Activated CD8-positive, alpha-beta T cell treated with anti-CD3 and anti-CD28 coated beads for 36 hours (primary cell): ENCODE results near the gene SP9. TPM values are rescaled to one million over a fixed set of nuclear protein-coding genes. Genes with fewer than 3 reads are reported as not detected.
"Not testable (repeated sequence)": the region's sequence is repeated elsewhere in the genome, so short reads cannot be mapped to it uniquely, and the experiment has no call there.

Source experiments
- ATAC-seq: fragments of 200-7000 bp; cut with Tn5 transposase; one replicate; pipeline ENCODE4 v1.10.0; 2021; ENCODE audit warnings: mild to moderate bottlenecking, moderate library complexity
- CTCF ChIA-PET: fragments of 350-600 bp; sonication (Branson Sonifier 250); formaldehyde crosslinking; loops from one replicate; lab custom pipeline; 2021; ENCODE audit warnings: antibody characterized with exemption; lab: Charles Lee
- POLR2A ChIA-PET: fragments of 350-600 bp; sonication (Branson Sonifier 250); formaldehyde crosslinking; loops from one replicate; lab custom pipeline; 2021; ENCODE audit warnings: antibody characterized with exemption; lab: Charles Lee
- DNase-seq: peaks from one replicate; pipeline ENCODE4 v3.0.0-alpha.2; 2020
- H3K27ac Mint-ChIP-seq: one replicate; pipeline ENCODE4 v1.8.0; 2021; ENCODE audit warnings: mild to moderate bottlenecking, mixed read lengths
- H3K27me3 Mint-ChIP-seq: one replicate; pipeline ENCODE4 v1.8.0; 2021; ENCODE audit warnings: mixed read lengths
- H3K36me3 Mint-ChIP-seq: one replicate; pipeline ENCODE4 v1.8.0; 2021; ENCODE audit warnings: low read depth, mixed read lengths
- H3K4me1 Mint-ChIP-seq: one replicate; pipeline ENCODE4 v1.8.0; 2021; ENCODE audit warnings: low read depth, mixed read lengths
- H3K4me3 Mint-ChIP-seq: one replicate; pipeline ENCODE4 v1.8.0; 2021; ENCODE audit warnings: mild to moderate bottlenecking, moderate library complexity, mixed read lengths
- H3K9me3 Mint-ChIP-seq: one replicate; pipeline ENCODE4 v1.8.0; 2021; ENCODE audit warnings: mixed read lengths
- intact Hi-C: fragments of 100-400 bp; cut with micrococcal nuclease; formaldehyde crosslinking; loops from one replicate; pipeline ENCODE4 v1.10.0; 2022
- total RNA-seq, 2 experiments: library from RNA; stranded (reverse); gene quantifications; one replicate each; pipeline ENCODE4 v1.2.3, GENCODE V29; 2021
- TF ChIP-seq, protein P1 (sequence below): fragments of 200-600 bp; IDR thresholded peaks from one replicate; pipeline ENCODE4 v1.8.0; 2022; ENCODE audit warnings: antibody characterized with exemption, mild to moderate bottlenecking

The SP9 gene
- total RNA-seq, 2 experiments from 2014 or later = not detected

DNA sequence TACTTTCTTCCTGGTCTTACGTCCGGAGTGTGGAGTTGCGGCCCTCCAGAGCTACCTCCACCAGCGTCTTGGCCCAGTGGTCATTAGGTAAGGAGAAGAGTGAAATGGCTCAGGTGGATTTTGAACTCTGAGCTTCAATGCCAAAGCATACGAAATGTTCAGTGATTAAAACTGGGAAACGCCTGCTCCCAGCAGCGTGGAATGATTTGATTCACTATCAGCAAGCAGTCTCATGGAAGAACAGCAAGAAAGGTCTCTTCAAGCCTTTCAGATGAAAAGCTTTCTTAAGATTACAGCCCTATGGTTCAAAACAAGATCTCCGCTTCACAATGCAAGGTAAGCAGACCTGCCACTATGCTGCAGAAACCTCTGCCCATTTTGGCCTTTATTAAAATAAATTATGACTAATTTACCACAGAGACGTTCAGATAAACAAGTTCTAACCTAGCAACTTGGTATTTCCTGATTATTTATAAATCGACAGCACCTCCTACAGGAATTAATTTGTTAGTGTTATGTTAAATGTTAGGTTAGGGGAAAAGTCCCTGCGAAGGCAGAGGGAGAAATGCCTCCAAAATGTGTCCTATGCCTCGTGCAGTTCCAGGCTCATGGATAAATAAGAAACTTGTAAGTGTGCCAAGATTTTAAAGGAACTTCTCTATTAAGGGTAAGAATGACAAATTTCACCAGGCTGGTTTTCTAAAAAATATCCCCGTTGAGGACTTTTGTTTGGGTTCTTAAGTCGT, 10.1 kb downstream of the SP9 start:
- Mint-ChIP-seq H3K36me3 (peaks cover 14% of the 10 kb centered on the region), H3K27me3 (peaks cover 43% of the 10 kb centered on the region), H3K4me1 (peaks cover 24% of the 10 kb centered on the region), H3K27ac (no peak overlapping the region), H3K9me3 (no peaks in the 10 kb centered on the region), H3K4me3 (no peak overlapping the region)
- ATAC-seq (no peak), DNase-seq (no peak)
- POLR2A ChIA-PET = interaction anchor here (1.1 to 1.3 kb wide), 2 partner anchors 9 to 11 kb away, joined by 4 read pairs; partner anchors contain the start of gene SP9
- CTCF ChIA-PET = interaction anchor here (0.7 to 2.0 kb wide), 15 partner anchors 11 to 945 kb away, joined by 3 to 17 read pairs (median 4); partner anchors contain the start of gene SP9
- intact Hi-C loops = loop anchor here (5.0 to 10.0 kb wide), 3 partner anchors 208 to 943 kb away; partner anchors contain the start of gene SP3
- TF ChIP-seq, protein P1, sequence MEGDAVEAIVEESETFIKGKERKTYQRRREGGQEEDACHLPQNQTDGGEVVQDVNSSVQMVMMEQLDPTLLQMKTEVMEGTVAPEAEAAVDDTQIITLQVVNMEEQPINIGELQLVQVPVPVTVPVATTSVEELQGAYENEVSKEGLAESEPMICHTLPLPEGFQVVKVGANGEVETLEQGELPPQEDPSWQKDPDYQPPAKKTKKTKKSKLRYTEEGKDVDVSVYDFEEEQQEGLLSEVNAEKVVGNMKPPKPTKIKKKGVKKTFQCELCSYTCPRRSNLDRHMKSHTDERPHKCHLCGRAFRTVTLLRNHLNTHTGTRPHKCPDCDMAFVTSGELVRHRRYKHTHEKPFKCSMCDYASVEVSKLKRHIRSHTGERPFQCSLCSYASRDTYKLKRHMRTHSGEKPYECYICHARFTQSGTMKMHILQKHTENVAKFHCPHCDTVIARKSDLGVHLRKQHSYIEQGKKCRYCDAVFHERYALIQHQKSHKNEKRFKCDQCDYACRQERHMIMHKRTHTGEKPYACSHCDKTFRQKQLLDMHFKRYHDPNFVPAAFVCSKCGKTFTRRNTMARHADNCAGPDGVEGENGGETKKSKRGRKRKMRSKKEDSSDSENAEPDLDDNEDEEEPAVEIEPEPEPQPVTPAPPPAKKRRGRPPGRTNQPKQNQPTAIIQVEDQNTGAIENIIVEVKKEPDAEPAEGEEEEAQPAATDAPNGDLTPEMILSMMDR = peak; percentile 54

DNA sequence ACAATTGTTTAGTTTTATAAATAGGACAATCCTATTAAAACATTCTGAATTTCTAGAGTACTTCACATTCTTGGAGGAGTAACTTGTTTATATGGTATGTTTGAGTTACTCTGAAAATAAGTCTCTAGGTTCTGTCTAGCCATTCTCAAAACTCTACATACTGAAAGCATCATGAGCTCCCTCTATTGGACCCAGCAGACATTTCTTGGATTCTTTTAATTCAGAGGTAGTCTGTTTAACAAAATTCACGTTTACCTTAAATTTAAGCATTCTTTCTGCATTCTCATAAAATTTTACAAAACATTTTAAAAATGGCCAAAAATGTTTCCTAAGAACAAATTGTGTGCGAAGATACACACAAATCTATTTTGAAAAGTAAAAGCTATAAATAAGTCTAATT, 15.3 kb downstream of the SP9 start:
- DNase-seq = no peak
- intact Hi-C loops = no loop called here
- Mint-ChIP-seq H3K4me3 (no peak overlapping the region), H3K9me3 (no peaks in the 10 kb centered on the region), H3K4me1 (no peaks in the 10 kb centered on the region), H3K27me3 (peaks cover 6% of the 10 kb centered on the region), H3K27ac (no peak overlapping the region), H3K36me3 (peaks cover 14% of the 10 kb centered on the region)
- ChIA-PET CTCF (interaction anchor here (0.7 to 1.7 kb wide), 5 partner anchors 9 to 947 kb away, joined by 3 to 7 read pairs (median 4); no protein-coding TSS in a partner anchor), POLR2A (no interaction called here)
- TF ChIP-seq, protein P1 = no peak
- no peak for ATAC-seq

DNA sequence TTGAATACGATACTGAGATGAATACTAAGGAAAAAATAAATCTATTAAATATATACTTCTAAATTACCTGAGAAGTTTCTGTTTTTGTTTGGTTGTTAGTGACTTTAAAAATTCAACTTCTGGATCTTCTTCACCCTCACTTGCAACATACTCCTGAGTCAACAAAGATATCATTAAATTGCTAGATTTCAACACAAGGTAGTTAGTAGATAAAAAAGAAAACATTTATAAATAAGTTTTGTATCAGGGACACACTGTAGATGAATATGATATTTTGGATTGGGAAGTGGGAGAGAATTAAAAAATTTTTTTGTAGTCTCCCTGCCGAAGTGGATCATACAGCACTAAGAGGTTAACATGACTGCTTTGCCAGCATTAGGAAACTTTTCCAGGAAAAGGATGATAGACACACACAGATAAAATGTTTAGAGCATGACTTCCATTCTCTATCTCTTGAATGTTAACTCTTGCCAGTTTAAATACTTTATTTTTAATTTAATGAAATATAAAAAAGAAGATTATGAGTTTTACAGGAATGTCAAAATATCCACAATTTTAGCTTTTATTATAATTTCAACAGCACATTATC, 15.9 kb downstream of the SP9 start:
- ChIA-PET POLR2A (no interaction called here), CTCF (interaction anchor here (0.9 to 1.7 kb wide), 4 partner anchors 10 to 948 kb away, joined by 3 to 7 read pairs (median 4); no protein-coding TSS in a partner anchor)
- H3K36me3 Mint-ChIP-seq = peaks cover 14% of the 10 kb centered on the region
- ATAC-seq (no peak), DNase-seq (no peak)
- TF ChIP-seq, protein P1 = no peak
- H3K9me3 Mint-ChIP-seq = no peaks in the 10 kb centered on the region
- H3K4me3 Mint-ChIP-seq = no peak overlapping the region
- H3K27me3 Mint-ChIP-seq = peaks cover 1% of the 10 kb centered on the region
- intact Hi-C loops = no loop called here
- no peaks in the 10 kb centered on the region for H3K4me1 Mint-ChIP-seq
- no peak overlapping the region for H3K27ac Mint-ChIP-seq

DNA sequence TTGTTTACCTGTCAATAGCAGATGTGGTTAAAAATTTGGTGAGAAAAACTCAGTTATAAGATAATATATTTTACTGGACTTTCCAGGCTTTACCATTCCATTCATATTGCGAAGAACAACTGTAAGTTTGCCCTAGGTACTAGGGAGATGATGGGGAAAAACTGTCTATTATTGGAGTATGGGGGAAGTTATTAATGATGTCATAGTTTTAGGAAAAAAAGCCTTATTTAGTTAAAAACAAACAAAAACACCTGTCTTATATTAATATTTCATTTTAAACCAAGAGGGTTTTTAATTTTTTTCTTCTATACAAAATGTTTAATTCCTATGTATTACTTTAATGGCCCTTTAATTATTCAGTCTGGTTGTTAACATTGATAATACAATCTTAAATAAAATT, 18.2 kb downstream of the SP9 start:
- DNase-seq = no peak
- ChIA-PET CTCF (interaction anchor here (1.3 kb wide), 2 partner anchors 10 to 12 kb away, joined by 3 to 5 read pairs; no protein-coding TSS in a partner anchor), POLR2A (no interaction called here)
- ATAC-seq = no peak
- Mint-ChIP-seq H3K4me3 (no peak overlapping the region), H3K9me3 (no peaks in the 10 kb centered on the region), H3K27ac (no peak overlapping the region), H3K36me3 (peaks cover 11% of the 10 kb centered on the region), H3K27me3 (no peaks in the 10 kb centered on the region), H3K4me1 (no peaks in the 10 kb centered on the region)
- intact Hi-C loops = no loop called here
- TF ChIP-seq, protein P1 = no peak

DNA sequence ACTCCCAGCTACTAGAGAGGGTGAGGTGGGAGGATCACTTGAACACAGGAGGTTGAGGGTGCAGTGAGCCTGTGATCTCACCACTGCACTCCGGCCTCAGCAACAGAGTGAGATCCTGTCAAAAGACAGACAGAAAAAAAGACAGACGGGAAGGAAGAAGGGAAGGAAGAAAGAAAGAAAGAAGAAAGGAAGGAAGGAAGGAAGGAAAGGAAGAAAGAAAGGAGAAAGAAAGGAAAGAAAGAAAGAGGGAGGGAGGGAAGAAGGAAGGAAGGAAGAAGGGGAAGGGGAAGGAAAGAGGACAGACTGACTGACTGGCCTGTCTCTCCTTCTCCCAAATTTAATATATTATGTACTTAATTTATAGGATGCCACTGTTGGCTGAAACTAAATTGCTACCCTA, 21.6 kb downstream of the SP9 start:
- DNase-seq (no peak), ATAC-seq (no peak)
- no peak overlapping the region for H3K27ac Mint-ChIP-seq
- peaks cover 16% of the 10 kb centered on the region for H3K36me3 Mint-ChIP-seq
- no peaks in the 10 kb centered on the region for H3K4me1 Mint-ChIP-seq
- no peaks in the 10 kb centered on the region for H3K9me3 Mint-ChIP-seq
- no peaks in the 10 kb centered on the region for H3K27me3 Mint-ChIP-seq
- no peak overlapping the region for H3K4me3 Mint-ChIP-seq
- intact Hi-C loops = no loop called here
- ChIA-PET POLR2A (no interaction called here), CTCF (interaction anchor here (0.9 kb wide), 1 partner anchor 15 kb away, joined by 3 read pairs; no protein-coding TSS in a partner anchor)
- TF ChIP-seq, protein P1 = no peak

DNA sequence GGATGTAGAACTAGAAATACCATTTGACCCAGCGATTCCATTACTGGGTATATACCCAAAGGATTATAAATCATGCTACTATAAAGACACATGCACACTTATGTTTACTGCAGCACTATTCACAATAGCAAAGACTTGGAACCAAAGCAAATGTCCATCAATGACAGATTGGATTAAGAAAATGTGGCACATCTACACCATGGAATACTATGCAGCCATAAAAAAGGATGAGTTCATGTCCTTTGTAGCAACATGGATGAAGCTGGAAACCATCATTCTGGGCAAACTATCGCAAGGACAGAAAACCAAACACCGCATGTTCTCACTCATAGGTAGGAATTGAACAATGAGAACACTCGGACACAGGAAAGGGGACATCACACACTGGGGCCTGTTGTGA, 24.9 kb downstream of the SP9 start:
- ATAC-seq, H3K4me1 Mint-ChIP-seq, H3K27me3 Mint-ChIP-seq, H3K27ac Mint-ChIP-seq, DNase-seq, POLR2A ChIA-PET, H3K4me3 Mint-ChIP-seq, H3K9me3 Mint-ChIP-seq, intact Hi-C loops: not testable (repeated sequence)
- CTCF ChIA-PET = interaction anchor here (0.6 kb wide), 1 partner anchor 709 kb away, joined by 3 read pairs; no protein-coding TSS in a partner anchor
- peaks cover 36% of the 10 kb centered on the region for H3K36me3 Mint-ChIP-seq
